SHP77 treated with DMSO at 0.1 percent for 48 hours (cell line): ENCODE measurements around the gene RRAD.

Experiments used
- DNase-seq: peaks from one replicate; lab custom pipeline; 2025; lab: John Stamatoyannopoulos, UW

Gene RRAD

GRCh38 chr16:66934138-66934838 lies 9.0 kb upstream of the RRAD start, which contains the start of gene CIAO2B:
TSS of gene CIAO2B (minus strand) at chr16:66934402. CDS start at chr16:66934364, 38 bp downstream.
- peak; percentile 37 for DNase-seq

DNA sequence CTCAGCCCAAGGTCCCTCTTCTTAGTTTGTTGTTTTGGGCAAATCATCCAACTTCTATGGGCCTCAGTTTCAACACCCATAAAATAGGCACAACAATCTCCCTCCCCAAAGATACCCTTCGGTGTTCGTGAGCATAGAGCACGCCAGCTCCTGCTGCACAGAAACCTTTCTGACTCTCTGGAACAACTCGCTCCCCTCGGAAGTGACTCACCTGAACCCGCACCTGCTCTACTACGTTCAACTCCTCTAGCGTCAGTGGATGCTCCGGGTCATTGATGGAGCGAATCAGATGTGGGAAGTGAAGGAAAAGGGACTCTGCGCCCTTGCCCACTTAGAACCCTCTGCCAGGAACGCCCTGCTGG lies 8.4 kb upstream of the RRAD start:
- no peak for DNase-seq

DNA sequence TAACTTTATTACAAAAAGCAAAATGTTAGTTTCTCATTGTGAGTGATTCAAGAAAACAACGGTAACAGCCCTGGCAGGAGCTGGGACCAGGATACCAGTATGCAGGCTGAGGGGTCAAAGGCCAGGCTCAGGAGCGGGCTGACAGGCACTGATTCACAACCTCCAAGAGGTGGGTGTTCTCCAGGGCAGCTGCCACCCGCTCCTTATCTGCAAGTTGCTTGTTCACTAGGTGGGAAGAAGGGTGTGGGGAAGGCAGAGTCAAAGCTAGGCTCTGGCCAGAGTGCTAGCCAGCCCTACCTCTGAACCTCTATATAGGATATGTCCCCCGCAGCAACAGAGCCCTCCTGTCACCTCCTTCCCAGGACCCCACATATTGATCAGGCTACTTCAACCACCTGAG lies 6.7 kb upstream of the RRAD start:
- no peak for DNase-seq

- DNase-seq: no peak
Observed at GRCh38 chr16:66931665-66932064, 6.3 kb upstream of the RRAD start.

DNA sequence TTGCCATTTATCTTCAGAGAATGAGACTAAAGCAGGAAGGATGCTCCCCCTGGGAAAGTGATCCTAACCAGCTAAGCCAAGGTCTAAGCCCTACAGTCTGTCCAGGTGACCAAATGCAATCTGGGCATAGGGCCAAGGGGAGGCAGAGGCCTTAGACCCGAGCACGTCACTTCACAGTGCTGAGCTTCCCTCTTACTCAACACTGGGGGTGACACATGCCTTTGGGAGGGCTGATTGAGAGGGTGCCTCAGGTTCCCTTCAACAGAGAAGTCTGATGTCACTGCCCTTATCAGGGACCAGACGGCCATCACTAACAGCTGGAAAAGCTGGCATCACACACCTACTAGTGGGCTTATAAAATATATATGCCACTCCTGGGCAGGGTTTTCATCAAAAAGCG lies 4.9 kb upstream of the RRAD start:
- DNase-seq: peak; percentile 74

DNA sequence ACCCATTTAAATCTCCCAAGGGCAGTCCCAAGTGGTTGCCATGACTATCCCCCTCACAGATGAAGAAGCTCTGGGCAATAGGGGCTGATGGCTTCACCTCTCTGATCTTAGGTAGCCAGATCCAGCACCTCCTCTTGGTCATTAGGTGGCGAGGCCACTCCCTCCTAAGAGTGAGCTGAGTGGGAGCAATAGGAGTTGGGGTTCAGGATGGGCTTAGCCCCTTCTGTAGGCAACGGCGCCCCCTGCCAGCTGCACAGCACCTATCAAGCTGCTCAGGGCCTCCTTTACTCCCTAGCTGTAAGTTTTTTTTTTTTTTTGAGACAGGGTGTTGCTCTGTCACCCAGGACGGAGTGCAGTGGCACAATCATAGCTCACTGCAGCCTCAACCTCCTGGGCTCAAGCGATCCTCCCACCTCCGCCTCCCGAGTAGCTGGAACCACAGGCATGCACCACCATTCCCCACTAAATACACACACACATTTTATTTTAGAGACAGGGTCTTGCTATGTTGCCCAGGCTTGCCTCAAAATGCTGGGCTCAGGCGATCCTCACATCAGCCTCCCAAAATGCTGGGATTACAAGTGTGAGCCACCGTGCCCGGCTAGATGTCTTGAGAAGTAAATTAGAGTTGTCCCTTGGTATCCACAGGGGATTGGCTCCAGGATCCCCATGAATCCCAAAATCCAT lies 3.5 kb upstream of the RRAD start:
- no peak for DNase-seq

- DNase-seq: no peak
Observed at GRCh38 chr16:66927918-66928649, 2.7 kb upstream of the RRAD start.

DNA sequence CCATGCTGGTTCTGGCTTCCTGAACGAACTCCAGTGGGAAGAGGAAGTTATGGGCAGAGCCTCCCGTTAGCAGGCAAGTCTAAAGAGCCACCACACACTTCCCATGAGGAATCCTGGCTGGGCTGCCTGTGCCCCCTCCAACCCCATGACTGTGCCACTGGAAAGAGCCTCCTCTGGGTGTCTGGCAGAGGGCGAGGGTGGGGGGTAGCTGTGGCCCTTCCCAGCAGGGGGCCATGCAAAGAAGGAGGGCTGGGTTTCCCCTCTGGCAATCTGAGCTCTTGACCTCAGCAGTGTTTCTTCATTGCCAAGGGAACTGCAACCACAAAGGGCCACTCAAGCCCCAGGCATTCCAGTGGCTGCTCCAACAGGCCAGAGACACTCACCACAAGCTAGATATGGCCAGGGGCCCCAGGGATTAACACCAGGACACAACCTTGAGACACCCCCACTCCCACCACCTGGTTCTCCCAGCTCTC lies 1.7 kb upstream of the RRAD start:
- DNase-seq: no peak

DNA sequence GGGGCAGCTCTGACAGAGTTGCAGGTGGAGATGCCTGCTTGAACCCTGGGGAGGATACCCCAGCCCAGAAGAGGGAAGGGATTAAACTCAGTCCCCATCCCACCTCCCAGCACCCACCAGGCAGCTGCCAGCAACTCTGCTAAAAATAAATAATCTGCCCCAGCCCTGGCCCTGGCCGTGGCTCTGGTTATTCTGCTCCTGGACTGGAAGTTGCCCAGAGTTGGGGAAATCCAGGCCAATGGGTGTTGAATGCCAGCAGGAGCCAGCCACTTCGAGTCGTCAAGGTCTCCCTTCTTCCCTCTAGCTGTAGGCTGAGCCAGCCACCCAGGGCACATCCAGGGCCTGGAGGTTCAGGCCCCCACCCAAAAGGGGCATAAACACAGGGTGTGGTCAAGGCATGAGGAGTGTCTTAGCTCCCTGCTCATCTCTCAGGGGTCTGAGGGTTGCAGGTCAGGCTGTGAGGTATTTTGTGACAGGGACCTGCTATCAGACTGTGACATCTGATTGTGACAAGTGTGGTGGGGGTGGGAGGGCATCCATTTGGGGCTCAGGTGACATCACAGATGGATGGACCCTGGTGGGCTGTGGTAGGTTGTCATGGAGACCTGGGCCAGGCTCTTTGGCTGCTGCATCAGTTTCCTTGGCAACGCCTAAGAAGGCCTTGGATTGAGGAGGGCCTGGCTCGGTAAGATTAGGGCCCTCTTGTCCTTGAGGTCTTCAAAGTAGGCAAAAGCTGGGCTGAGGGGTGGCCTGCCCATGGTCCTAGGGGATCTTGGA lies 1.0 kb upstream of the RRAD start:
- DNase-seq: no peak

GRCh38 chr16:66924527-66925321 lies 611 bp downstream of the RRAD start:
- no peak for DNase-seq

DNA sequence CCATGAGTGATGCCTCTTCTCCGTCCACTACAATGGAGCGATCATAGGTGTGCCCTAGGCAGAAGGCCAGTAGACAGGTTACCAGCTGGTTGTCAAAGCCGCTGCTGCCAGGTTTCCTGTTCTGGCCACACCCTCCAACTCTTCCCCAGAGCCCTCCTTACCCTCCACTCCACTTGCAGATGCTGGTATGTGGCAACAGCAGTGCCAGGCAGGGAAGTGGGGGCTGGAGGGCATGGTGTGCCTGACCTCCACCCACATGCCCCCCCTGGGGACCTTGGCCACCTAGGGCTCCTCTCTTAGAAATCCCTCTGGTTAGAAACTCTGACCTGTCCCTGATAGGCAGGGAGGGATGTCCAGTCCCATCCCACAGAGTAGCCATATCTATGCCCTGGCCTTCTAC lies 1.5 kb downstream of the RRAD start:
- no peak for DNase-seq

DNA sequence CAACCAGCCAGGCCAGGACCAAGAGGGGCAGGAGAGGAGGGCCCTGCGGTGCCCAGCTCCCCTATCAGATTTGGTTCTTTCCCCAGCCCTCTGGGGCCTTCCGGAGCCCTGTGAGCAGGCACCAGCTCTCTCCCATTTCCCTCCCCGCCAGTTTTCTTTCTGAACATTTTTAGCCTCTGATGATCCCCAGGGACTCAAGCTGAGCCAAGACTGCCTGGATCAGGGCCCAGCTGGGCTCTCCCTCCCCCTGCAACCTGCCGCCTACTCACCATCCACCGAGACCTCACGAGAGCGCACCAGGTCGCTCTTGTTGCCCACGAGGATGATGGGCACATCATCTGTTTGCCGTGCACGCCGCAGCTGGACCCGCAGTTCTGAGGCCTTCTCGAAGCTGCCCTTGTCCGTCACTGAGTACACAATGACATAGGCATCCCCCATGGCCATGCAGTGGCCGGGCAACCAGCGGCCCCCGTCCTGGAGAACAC lies 2.0 kb downstream of the RRAD start:
- DNase-seq: no peak

GRCh38 chr16:66921729-66922450 lies 3.4 kb downstream of the RRAD start:
- no peak for DNase-seq

DNA sequence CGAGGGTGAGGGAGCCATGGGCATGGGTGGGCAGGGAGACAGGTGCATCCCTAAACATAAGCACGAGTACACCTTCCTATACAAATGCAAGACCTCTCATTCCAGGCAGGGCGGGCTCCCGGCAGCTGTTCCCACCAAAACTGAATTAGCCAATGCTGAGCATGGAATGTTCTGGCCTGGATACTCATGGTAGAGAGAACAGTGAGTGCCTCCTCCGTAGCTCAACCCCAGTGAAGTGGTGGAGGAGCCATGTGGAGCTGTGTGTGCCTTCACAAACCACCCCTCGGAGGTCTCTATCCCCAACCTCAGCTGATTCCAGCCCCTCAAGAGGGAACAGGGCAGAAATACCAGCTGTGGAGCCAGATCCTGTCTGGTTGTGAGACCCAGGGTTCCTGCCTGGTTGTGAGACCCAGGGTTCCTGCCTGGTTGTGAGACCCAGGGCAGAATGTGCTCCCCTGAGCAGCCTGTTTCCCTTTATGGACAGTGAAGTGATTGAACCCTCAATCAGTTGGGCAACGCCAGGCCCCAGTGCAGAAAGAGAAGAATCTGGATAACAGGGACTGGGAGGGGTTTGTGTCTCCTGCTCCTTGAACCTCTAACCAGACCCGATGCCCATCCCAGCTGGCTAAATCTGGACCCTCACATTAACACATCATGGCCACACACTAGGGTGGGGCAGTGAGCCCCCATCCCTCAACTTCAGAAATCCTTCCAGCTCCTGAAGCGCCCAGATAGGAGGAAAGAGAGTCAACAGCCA lies 4.2 kb downstream of the RRAD start:
- no peak for DNase-seq

DNA sequence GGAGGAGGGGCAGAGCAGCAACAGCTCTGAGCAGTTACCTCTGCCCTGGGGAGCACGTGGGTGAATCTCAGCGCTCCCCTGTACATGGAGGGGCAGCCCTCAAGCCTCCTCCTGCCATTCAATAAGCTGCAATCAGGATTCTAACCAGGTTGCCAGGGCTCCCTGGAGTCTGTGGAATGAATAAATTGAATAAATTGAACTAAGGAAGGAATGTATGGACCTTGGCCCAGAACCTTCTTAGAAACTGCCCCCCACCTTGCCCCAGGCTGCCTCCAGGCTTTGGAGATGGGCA lies 5.1 kb downstream of the RRAD start:
- DNase-seq: no peak

- DNase-seq: no peak
Observed at GRCh38 chr16:66919569-66920298, 5.6 kb downstream of the RRAD start.

- DNase-seq: no peak
Observed at GRCh38 chr16:66918803-66919568, 6.3 kb downstream of the RRAD start, which contains the start of gene CDH16. TSS of gene CDH16 (minus strand) at chr16:66918885. CDS start at chr16:66918065, 820 bp downstream.

- no peak for DNase-seq
Observed at GRCh38 chr16:66918355-66918754, 7.0 kb downstream of the RRAD start.
